Urinary bladder (tissue), 4 donors: ENCODE results near the gene LIFR. TPM values are rescaled to one million over a fixed set of nuclear protein-coding genes. Genes with fewer than 3 reads are reported as not detected.

Experiments
- DNase-seq: peaks from one replicate; pipeline ENCODE4 v3.0.0-alpha.2; 2015; ENCODE audit errors: extremely low spot score
- H3K27ac ChIP-seq: one replicate; pipeline ENCODE4 v1.5.1; 2013; ENCODE audit warnings: low read depth, mild to moderate bottlenecking, moderate library complexity
- H3K36me3 ChIP-seq: one replicate; pipeline ENCODE4 v1.6.1; 2013; ENCODE audit warnings: mild to moderate bottlenecking, moderate library complexity; ENCODE audit not compliant: insufficient read depth
- H3K4me1 ChIP-seq: one replicate; pipeline ENCODE4 v1.6.1; 2013; ENCODE audit warnings: mild to moderate bottlenecking, moderate library complexity; ENCODE audit not compliant: insufficient read depth
- H3K4me3 ChIP-seq: one replicate; pipeline ENCODE4 v1.5.1; 2013; ENCODE audit warnings: low read depth, low read length
- WGBS: extraction: QIAGEN DNeasy Blood & Tissue Kit; methylation state at CpG from one replicate; pipeline ENCODE4 v1.1.7; 2013; 5-methylcytosine and 5-hydroxymethylcytosine counted together
- polyA plus RNA-seq: library from polyadenylated mRNA; stranded (reverse); fragments of 200-250 nt; gene quantifications from one replicate; pipeline ENCODE4 v1.2.3, GENCODE V29; 2013
- total RNA-seq: library from RNA; depleted of rRNA; stranded (reverse); fragments of >200 nt; gene quantifications from one replicate; pipeline ENCODE4 v1.2.3, GENCODE V29; 2014
- donor health status: healthy with polysubstance abuse.
- donor health status: healthy.

LIFR gene
- total and polyA plus RNA-seq, 2 donors: 25.7 to 190 TPM

DNA sequence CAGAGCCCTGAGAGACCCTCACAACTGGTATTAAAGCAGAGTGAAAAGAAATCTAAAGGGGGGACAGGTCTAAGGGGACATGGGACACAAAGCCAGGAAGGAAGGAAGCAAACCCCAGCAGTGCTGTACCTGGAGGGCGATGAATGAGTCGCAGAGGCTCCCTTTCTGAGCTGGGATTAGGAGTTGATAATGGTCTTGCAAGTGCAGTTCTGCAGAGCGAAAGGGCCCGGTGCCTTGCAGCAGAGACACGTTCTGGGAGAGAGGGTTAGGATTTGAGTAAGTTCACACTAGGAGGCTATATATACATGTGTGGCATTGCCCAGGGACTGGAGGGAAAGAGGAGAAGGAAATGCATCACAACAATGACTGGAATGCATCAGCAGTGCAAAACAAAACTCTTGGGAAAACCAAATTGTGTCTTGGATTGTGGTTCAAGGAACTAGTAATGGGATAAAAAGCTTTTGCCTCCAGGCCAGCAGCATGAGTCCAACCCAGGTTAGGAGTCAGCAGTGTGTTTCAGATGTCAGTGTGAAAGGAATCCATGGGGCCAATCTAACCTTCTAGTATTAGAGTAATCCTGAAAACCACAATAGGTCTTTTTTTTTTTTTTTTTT is 38.8 kb upstream of the LIFR start:
- Histone ChIP-seq H3K36me3 (no peaks in the 10 kb centered on the region), H3K4me3 (no peak overlapping the region), H3K4me1 (no peaks in the 10 kb centered on the region), H3K27ac (no peak overlapping the region)
- no peak for DNase-seq
- WGBS: 77% methylated on average over 5 of the region's 5 CpGs

DNA sequence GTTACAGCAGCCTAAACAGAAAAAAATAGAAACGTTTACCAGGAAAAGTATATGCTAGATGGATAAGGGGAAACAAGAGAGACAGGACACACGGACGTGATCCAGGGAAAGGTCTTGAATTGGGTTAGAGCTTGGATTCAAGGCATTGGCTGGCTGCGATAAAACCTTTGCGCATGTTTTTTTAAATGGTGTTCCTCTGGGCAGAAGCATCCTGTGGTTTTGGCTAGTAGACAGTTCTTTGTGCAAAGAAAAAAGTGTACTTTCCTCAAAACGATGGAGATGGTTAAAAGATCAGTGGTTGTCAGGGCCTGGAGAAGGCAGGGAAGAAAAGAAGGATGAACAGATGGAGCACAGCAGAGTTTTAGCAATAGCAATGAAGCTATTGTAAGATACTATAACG is 37.5 kb upstream of the LIFR start:
- H3K27ac ChIP-seq: no peak overlapping the region
- no peak overlapping the region for H3K4me3 ChIP-seq
- WGBS: 79% methylated on average over 7 of the region's 7 CpGs

DNA sequence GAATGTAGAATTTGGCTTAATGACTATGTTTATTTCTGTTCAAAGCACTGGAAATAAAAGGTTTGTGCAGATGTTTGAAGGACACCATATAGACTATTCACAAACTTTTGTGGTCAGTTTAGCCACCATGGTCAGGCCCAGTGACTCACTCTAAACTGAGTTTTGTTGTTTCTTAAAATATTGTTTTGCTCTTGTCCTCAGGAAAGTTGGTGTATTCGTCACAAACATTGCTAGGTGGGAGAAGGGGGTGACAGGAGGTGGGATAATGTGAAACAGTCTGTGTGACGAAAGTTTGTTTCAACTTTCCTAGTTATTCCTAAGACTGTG is 35.0 kb upstream of the LIFR start:
- no peak overlapping the region for H3K27ac ChIP-seq
- no peak overlapping the region for H3K4me3 ChIP-seq
- no peaks in the 10 kb centered on the region for H3K4me1 ChIP-seq
- no peaks in the 10 kb centered on the region for H3K36me3 ChIP-seq
- DNase-seq: no peak
- WGBS: 86% methylated on average over 2 of the region's 2 CpGs

More for the DNA sequence above, 37.5 kb upstream of the LIFR start:
- no peak for DNase-seq
- H3K4me1 ChIP-seq: no peaks in the 10 kb centered on the region
- H3K36me3 ChIP-seq: no peaks in the 10 kb centered on the region

DNA sequence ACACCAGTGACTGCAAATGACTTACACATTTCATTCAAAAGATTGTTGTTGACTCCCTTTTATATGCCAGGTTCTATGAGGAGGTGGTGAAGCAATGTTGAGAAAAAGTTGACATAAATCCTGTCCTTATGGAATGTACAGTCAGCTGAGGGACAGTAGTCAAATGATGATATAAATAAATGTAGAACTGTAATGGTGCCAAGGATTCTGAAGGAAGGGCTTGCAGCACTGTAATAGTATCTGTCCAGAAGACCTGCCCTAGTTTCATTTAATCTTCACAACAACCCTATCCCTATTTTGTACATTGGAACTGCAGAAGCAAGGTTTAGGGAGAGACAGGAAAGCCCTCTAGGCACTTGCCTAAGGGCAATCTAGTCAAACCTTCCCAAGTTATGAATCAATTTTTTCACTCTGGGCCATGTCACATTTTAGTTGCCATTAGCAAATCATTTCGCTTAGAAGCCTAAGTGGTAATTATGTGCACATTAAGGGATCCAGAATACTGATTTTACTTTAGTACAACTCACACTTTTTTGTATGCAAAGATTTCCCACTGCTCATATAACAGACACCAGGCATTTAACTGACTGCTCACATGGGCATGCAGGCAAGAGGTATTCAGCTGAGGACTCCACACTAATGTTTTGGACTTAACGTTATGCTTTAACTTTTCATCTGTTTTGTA is 34.5 kb upstream of the LIFR start:
- Histone ChIP-seq H3K4me1 (no peaks in the 10 kb centered on the region), H3K36me3 (no peaks in the 10 kb centered on the region), H3K27ac (no peak overlapping the region), H3K4me3 (no peak overlapping the region)
- no peak for DNase-seq
- WGBS: 74% methylated on average over 2 of the region's 2 CpGs

DNA sequence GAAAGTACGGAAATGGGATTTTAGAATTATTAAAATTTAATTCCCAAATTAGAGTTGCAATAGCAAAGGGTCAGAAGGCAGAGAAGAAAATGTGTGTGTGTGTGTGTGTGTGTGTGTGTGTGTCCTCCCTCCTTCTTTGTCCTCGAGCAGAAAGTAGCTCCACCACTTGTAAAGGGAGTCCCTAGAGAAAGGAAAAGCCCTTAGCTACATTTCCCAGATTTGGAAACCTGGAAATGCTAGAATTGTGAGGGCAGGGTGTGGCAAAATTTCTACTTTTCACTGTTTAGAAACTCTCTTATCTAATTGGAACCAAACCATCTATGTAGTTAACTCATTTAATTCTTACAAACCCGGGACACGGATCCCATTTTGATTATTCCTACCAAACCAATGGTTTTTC is 33.2 kb upstream of the LIFR start:
- Histone ChIP-seq H3K4me1 (no peaks in the 10 kb centered on the region), H3K27ac (no peak overlapping the region), H3K4me3 (no peak overlapping the region), H3K36me3 (no peaks in the 10 kb centered on the region)
- DNase-seq: no peak
- WGBS: 69% methylated on average over 4 of the region's 4 CpGs

DNA sequence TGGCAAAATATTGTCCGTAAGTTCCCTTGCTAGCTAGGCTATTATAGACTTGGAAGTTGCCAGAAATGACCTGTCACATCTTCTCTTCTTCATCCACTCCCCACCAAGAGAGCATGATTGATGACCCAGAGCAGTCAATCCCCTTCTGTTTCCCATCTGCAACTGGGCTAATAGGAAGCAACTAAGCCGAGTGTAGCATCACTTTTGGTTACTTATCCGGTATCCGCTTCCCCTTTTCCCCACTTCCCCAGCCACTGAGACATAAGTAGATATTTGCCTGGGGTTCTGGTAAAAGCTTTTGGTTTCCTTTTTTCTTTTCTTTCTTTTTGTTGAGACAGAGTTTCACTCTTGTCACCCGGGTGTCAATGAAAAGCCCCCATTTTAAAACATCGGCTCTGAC is 29.4 kb upstream of the LIFR start:
- no peak overlapping the region for H3K4me3 ChIP-seq
- H3K36me3 ChIP-seq: no peaks in the 10 kb centered on the region
- H3K27ac ChIP-seq: no peak overlapping the region
- 87% methylated on average over 6 of the region's 6 CpGs for WGBS
- no peak for DNase-seq
- no peaks in the 10 kb centered on the region for H3K4me1 ChIP-seq

DNA sequence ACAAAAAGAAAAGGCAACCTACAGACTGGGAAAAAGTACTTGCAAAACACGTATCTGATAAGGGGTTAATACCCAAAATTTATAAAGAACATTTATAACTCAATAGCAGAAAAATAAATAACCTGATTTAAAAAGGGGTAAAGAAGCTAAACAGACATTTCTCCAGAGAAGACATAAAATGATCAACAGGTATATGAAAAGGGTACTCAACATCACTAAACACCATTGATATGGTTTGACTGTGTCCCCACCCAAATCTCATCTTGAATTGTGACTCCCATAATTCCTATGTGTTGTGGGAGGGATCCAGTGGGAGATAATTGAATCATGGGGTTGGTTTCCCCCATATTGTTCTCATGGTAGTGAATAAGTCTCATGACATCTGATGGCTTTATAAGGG is 27.1 kb upstream of the LIFR start:
- DNase-seq: no peak
- Histone ChIP-seq H3K36me3 (no peaks in the 10 kb centered on the region), H3K27ac (no peak overlapping the region), H3K4me1 (no peaks in the 10 kb centered on the region), H3K4me3 (no peak overlapping the region)
- 89% methylated on average over 1 of the region's 1 CpG for WGBS

DNA sequence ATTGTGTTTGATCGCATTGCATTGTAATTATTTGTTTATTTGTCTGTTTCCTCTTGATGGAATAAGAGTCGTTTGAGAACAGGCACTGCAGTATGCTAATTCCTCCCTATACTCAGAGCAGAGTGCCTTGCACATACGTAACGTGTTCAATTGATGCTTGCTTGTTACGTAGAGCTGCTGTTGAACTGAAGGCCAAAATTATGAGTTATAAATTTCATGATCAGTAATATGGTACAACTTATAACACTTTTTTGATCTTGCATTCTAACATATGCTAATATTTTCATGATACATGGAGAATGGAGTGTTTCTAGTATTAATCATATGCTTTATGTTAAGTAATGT is 26.5 kb upstream of the LIFR start:
- no peak for DNase-seq
- H3K36me3 ChIP-seq: no peaks in the 10 kb centered on the region
- 69% methylated on average over 5 of the region's 5 CpGs for WGBS
- H3K4me1 ChIP-seq: no peaks in the 10 kb centered on the region
- H3K27ac ChIP-seq: no peak overlapping the region
- no peak overlapping the region for H3K4me3 ChIP-seq

DNA sequence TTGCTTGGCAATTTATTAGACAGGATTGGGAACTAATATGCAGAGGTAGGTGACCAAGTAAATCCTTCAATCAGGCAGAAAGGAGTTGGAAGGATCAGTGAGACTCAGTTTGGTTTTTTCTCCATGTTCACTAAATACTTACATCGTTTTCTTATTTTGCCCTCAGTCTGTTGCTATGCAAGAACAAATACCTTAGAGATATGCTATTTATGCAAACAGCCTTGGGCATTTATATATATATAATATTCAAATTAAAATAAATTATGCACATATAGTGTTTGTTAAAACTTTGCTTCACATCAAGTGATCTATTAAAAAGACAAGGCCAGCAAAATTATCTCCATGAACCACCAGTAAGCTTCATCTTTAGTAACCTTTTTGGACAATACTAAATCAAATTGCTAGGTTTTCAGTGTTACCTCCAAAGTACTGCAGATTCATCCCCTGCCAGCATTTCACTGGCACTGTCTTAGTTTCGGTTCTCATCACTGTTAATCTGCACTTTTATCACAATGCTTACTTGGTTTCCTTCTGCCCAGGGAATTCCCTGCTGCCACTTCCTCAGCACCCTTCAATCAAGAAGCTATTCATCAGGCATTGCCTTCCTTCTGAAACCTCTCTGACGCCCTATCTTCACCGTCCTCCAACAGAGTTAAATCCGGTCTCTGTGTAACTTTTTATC is 26.0 kb upstream of the LIFR start:
- WGBS: 69% methylated on average over 5 of the region's 5 CpGs
- Histone ChIP-seq H3K4me3 (no peak overlapping the region), H3K4me1 (no peaks in the 10 kb centered on the region), H3K27ac (no peak overlapping the region), H3K36me3 (no peaks in the 10 kb centered on the region)
- no peak for DNase-seq

DNA sequence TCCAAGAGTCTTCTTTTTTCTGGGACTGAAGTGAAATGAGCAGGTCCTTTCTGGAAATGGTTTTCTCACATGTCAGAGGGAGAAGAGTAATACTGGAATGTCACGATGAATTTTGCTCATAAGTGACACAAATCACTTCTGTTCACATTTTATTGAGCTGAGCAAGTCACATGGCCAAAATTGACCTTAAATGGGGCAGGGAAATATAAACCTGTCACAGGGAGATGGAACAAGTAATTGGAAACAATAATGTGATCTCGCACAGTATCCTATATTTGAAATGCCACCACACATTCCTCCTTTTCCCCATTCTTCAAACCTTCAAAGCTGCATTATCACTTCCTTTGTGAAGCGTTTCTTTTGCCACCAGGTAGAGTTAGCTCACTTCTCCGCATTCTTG is 25.2 kb upstream of the LIFR start:
- 93% methylated on average over 4 of the region's 4 CpGs for WGBS
- H3K4me1 ChIP-seq: no peaks in the 10 kb centered on the region
- DNase-seq: no peak
- H3K36me3 ChIP-seq: no peaks in the 10 kb centered on the region
- no peak overlapping the region for H3K27ac ChIP-seq
- no peak overlapping the region for H3K4me3 ChIP-seq

DNA sequence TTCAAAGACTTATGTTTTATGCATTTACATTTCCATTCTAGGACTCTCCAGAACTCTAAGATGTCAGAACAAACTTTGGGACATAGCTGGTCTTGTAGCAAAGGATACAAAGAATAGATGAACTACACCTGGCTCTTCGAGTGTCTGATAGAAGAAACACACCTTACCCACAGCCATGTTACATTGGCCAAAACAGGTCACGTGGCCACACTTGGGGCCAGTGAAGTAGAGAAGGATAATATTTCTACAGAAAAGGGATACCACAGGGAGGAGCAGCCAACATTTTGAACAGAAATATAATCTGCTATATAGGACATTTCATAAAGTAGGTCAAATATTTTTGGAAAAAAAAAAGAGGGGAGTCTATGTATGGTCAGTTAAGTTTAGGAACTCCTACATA is 22.7 kb upstream of the LIFR start:
- Histone ChIP-seq H3K36me3 (no peaks in the 10 kb centered on the region), H3K4me1 (no peaks in the 10 kb centered on the region), H3K4me3 (no peak overlapping the region), H3K27ac (no peak overlapping the region)
- WGBS: 97% methylated on average over 2 of the region's 2 CpGs
- no peak for DNase-seq

DNA sequence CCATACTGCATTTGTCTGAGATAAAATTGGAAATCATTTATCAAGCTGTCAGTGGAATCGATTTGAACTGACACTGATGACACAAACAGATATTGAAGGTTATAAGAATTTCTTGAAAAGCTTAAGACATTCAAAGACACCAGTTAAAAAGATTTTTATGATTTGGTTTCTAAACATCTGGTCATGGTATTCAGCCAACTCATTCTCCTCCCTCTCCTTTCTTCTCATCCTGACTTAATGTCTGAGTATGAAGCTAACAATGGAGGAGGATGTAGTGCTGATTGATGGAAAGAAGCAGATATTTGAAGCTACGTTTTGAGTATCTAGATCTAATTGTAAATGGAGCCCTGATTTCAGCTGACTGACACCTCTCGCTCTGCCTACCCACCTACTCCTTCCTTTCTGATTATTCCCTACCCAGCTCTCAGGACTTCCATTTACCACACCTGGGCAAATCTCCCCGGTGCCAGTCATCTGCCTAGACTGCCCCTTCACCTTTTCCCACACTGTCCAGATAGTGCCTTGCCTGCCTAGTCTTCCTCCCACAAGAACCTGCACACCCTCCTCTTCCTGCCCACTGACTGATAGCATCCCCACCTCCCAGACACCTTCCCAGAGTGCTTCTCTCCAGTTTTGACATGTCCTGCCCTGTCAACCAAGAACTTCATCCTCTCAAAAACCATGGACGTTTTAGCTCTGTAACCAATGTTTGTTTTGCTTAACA is 20.7 kb upstream of the LIFR start:
- Histone ChIP-seq H3K27ac (no peak overlapping the region), H3K4me3 (no peak overlapping the region), H3K4me1 (no peaks in the 10 kb centered on the region), H3K36me3 (no peaks in the 10 kb centered on the region)
- DNase-seq: no peak
- whole genome bisulfite sequencing: 69% methylated on average over 5 of the region's 5 CpGs

DNA sequence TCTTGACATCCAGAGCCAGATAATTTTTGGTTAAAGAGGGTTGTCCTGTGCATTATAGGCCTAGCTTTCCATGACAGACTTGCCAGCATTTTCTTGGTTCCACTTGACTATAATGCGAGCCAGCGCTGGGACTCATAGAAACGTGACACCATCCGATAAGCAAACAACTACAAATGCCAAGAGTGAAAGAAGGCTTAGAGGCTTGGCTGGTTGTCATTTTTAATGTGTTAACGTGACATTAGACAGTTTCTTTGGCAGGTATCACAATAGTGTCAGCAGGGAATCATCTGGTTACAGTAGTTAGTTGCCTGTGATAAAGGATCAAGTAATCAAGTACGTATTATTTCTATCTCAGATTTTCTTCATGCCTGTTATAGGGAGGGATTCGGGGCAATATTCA is 20.0 kb upstream of the LIFR start:
- no peak overlapping the region for H3K4me3 ChIP-seq
- no peak for DNase-seq
- H3K36me3 ChIP-seq: no peaks in the 10 kb centered on the region
- WGBS: 54% methylated on average over 7 of the region's 7 CpGs
- no peaks in the 10 kb centered on the region for H3K4me1 ChIP-seq
- H3K27ac ChIP-seq: no peak overlapping the region

DNA sequence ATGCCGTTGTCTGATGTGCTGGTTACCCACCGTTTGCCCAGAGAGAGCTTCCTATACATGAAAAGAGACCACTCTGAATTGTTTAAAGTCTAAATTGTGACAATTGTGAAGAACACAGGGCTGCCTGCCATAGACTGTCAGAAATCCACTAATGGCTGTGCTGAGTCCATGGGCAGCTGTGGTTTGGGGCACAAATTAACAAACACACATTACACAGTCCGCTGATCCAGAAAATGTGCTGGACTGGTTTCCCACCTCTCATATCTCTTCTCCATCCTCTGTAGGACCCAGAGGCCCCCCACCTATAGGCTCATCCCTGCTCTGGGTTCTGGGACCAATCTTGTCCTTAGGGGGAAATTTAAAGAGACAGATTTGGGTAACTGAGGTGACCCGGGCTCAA is 19.0 kb upstream of the LIFR start:
- WGBS: 91% methylated on average over 4 of the region's 4 CpGs

More for the DNA sequence above, 19.0 kb upstream of the LIFR start:
- no peak for DNase-seq
- Histone ChIP-seq H3K4me3 (no peak overlapping the region), H3K4me1 (no peaks in the 10 kb centered on the region), H3K27ac (no peak overlapping the region), H3K36me3 (no peaks in the 10 kb centered on the region)
